A549 (cell line): Measurements from ENCODE around the gene CRB2. TPM values are rescaled to one million over a fixed set of nuclear protein-coding genes. Genes with fewer than 3 reads are reported as not detected.
A peak's percentile ranks its signal among the peaks of the same experiment; 100 is the strongest.

Source experiments
- ATAC-seq, 2 experiments: fragments of 200-7000 bp in 1 of 2; fragments of >200 bp in 1 of 2; cut with Nextera tagmentation in 1 of 2; cut with Tn5 transposase in 1 of 2; 3 replicates each; pipeline versions ENCODE4 v1.8.0 to v1.9.1; 2018 to 2020; ENCODE audit warnings: mild to moderate bottlenecking in 1 of 2, moderate library complexity in 1 of 2
- CTCF ChIA-PET: fragments of 300-600 bp; sonication (Branson Sonifier 250); formaldehyde crosslinking; extraction: SDS; loops from one replicate; lab custom pipeline; 2021; ENCODE audit warnings: antibody characterized with exemption, inconsistent platforms; lab: Yijun Ruan, JAX
- POLR2A ChIA-PET: fragments of 350-600 bp; formaldehyde crosslinking; extraction: SDS; loops from one replicate; lab custom pipeline; 2021; ENCODE audit warnings: antibody characterized with exemption, inconsistent platforms; lab: Yijun Ruan, JAX
- DNase-seq, 2 experiments: peaks; one replicate each; pipeline versions ENCODE4 v3.0.0 to v3.0.0-alpha.2; 2011 to 2016; ENCODE audit warnings: low read depth in 1 of 2, low spot score in 1 of 2
- FAIRE-seq: peaks from 2 replicates; lab custom pipeline; 2011; peaks lifted over from hg19 to GRCh38; lab: Jason Lieb, UNC
- H3K27ac ChIP-seq, 2 experiments: fragments of >200 bp; sonication (Bioruptor Twin); formaldehyde crosslinking; 3 replicates each; pipeline ENCODE4 v1.5.1; 2016 to 2017
- H3K4me1 ChIP-seq: fragments of >200 bp; sonication (Bioruptor Twin); formaldehyde crosslinking; 3 replicates; pipeline ENCODE4 v1.6.1; 2016
- H3K4me2 ChIP-seq: fragments of >200 bp; sonication (Bioruptor Twin); formaldehyde crosslinking; 3 replicates; pipeline ENCODE4 v1.6.1; 2016
- H3K4me3 ChIP-seq: fragments of >200 bp; sonication (Bioruptor Twin); formaldehyde crosslinking; 3 replicates; pipeline ENCODE4 v1.5.1; 2016
- H3K9me3 ChIP-seq: fragments of >200 bp; sonication (Bioruptor Twin); formaldehyde crosslinking; 3 replicates; pipeline ENCODE4 v1.6.1; 2016
- CBX8 ChIP-seq: fragments of 200-600 bp; sonication (generic); IDR thresholded peaks from 2 replicates; pipeline ENCODE4 v1.6.1; 2016
- CHD4 ChIP-seq: fragments of 200-600 bp; sonication (generic); IDR thresholded peaks from 2 replicates; pipeline ENCODE4 v1.6.1; 2016; ENCODE audit warnings: antibody characterized with exemption, mild to moderate bottlenecking, borderline replicate concordance
- CTCF ChIP-seq: fragments of >200 bp; sonication (Bioruptor Twin); formaldehyde crosslinking; IDR thresholded peaks from 3 replicates; pipeline ENCODE4 v1.5.1; 2016
- EHF ChIP-seq: fragments of 250-450 bp; sonication (Bioruptor Pico); IDR thresholded peaks from 2 replicates; pipeline ENCODE4 v1.5.0; 2020; ENCODE audit warnings: mild to moderate bottlenecking
- ELK1 ChIP-seq: fragments of 150-350 bp; IDR thresholded peaks from 2 replicates; pipeline ENCODE4 v1.6.1; 2014; ENCODE audit warnings: low read depth, mild to moderate bottlenecking, low read length
- ESRRA ChIP-seq: fragments of 150-350 bp; IDR thresholded peaks from 2 replicates; pipeline ENCODE4 v1.6.1; 2014; ENCODE audit warnings: mild to moderate bottlenecking, low read length, borderline replicate concordance
- FOSB ChIP-seq: fragments of 250-450 bp; sonication (Bioruptor Pico); IDR thresholded peaks from 2 replicates; pipeline ENCODE4 v1.5.0; 2020; ENCODE audit warnings: mild to moderate bottlenecking, moderate library complexity
- HES2 ChIP-seq: fragments of >200 bp; sonication (Bioruptor Twin); formaldehyde crosslinking; IDR thresholded peaks from 2 replicates; pipeline ENCODE4 v1.6.1; 2016
- HEYL ChIP-seq: fragments of 250-450 bp; sonication (Bioruptor Pico); IDR thresholded peaks from 2 replicates; pipeline ENCODE4 v1.8.0; 2021; ENCODE audit warnings: mild to moderate bottlenecking, moderate library complexity
- HOXA7 ChIP-seq: fragments of 250-450 bp; sonication (Bioruptor Pico); IDR thresholded peaks from 2 replicates; pipeline ENCODE4 v1.5.0; 2020; ENCODE audit warnings: mild to moderate bottlenecking, moderate library complexity
- HOXB13 ChIP-seq: fragments of 250-450 bp; sonication (Bioruptor Pico); IDR thresholded peaks from 2 replicates; pipeline ENCODE4 v1.5.0; 2020; ENCODE audit warnings: low read depth, mild to moderate bottlenecking, moderate library complexity
- KDM1A ChIP-seq: fragments of 200-600 bp; sonication (generic); IDR thresholded peaks from 2 replicates; pipeline ENCODE4 v1.6.1; 2016; ENCODE audit warnings: low read depth, mild to moderate bottlenecking
- MYC ChIP-seq: IDR thresholded peaks from 2 replicates; pipeline ENCODE4 v1.6.1; 2012; ENCODE audit warnings: mild to moderate bottlenecking, inconsistent platforms, low read length, improper control_type of control experiment, borderline replicate concordance
- RARB ChIP-seq: fragments of 250-450 bp; sonication (Bioruptor Pico); IDR thresholded peaks from 2 replicates; pipeline ENCODE4 v1.8.0; 2021; ENCODE audit warnings: mild to moderate bottlenecking, moderate library complexity
- ZSCAN20 ChIP-seq: fragments of 250-450 bp; sonication (Bioruptor Pico); IDR thresholded peaks from 2 replicates; pipeline ENCODE4 v1.8.0; 2022; ENCODE audit warnings: mild to moderate bottlenecking, moderate library complexity
- WGBS: methylation state at CpG from one replicate; pipeline ENCODE4 v1.1.6; 2017; ENCODE audit errors: missing lambda C conversion rate; 5-methylcytosine and 5-hydroxymethylcytosine counted together
- polyA plus RNA-seq, 4 experiments: library from polyadenylated mRNA; depleted of rRNA in 3 of 4; stranded (reverse); fragments of >200 nt; fragmentation: RNase III in 1 of 4; extraction: RNeasy Plus Mini Kit Qiagen cat#74134 plus additional on column Dnase treatment in 1 of 4; gene quantifications; 2 replicates in 3 of 4; 3 replicates in 1 of 4; pipeline ENCODE4 v1.2.3, GENCODE V29; 2011 to 2017
- small RNA-seq, 6 experiments: library from RNA; depleted of rRNA; stranded (forward); fragments of <200 nt; gene quantifications; one replicate each; pipeline ENCODE3, GENCODE V24; 2012

Gene CRB2
- polyA plus RNA-seq, 2 of the 4 experiments (the other 2 are of a cell fraction): 0.01 to 0.05 TPM

- TF ChIP-seq ELK1: no peak
- TF ChIP-seq ZSCAN20 (CRISPR knock-in tag): no peak
- no peak for TF ChIP-seq CHD4
- TF ChIP-seq ESRRA: no peak
- TF ChIP-seq RARB (CRISPR knock-in tag): no peak
- no peak for TF ChIP-seq MYC
- TF ChIP-seq KDM1A: no peak
- TF ChIP-seq HOXA7 (CRISPR knock-in tag): no peak
- no peak for TF ChIP-seq CBX8
- no peak for TF ChIP-seq FOSB
Measured at GRCh38 chr9:123425836-123426365, 69.9 kb downstream of the CRB2 start (continued).

GRCh38 chr9:123426406-123426805 is 70.4 kb downstream of the CRB2 start:
- H3K4me2 ChIP-seq: no peak overlapping the region
- ATAC-seq: peak; percentile 59 to 60; a peak in 4 of 6 replicates
- H3K4me3 ChIP-seq: no peak overlapping the region
- 62% methylated on average over 2 of the region's 2 CpGs for WGBS
- H3K27ac ChIP-seq: no peak overlapping the region
- H3K9me3 ChIP-seq: peaks cover 4% of the 10 kb centered on the region; the same call in 1 of the 3 replicates
- POLR2A ChIA-PET: no interaction called here
- no peaks in the 10 kb centered on the region for H3K4me1 ChIP-seq
- CTCF ChIA-PET: interaction anchor here (0.8 to 1.6 kb wide), 3 partner anchors 10 to 27 kb away, joined by 3 to 4 read pairs (median 3); no protein-coding TSS in a partner anchor
- no peak for TF ChIP-seq HES2
- TF ChIP-seq CTCF: no peak
- no peak for TF ChIP-seq RARB (CRISPR knock-in tag)
- no peak for TF ChIP-seq EHF (CRISPR knock-in tag)
- no peak for TF ChIP-seq HEYL
- TF ChIP-seq HOXB13 (CRISPR knock-in tag): no peak
- TF ChIP-seq, all 56 proteins: peak for 0
- FAIRE-seq: no peak
- DNase-seq: peak in 1 of 2 experiments; percentile 19

Small RNA genes lying within 50 kb of the gene (small RNA-seq; reads per million reads assigned to genes)
- 0 reads per million in 6 experiments for gene MIR601

Other genes starting within 250 kb of the CRB2 start
- gene STRBP, start 87.6 kb upstream of the CRB2 start, polyA plus RNA-seq (2011; rRNA removed): 22.9 and 34.0 TPM in 2 replicates
- 19.5 to 20.5 TPM (median 20.4 TPM) in 3 replicates for gene STRBP, start 87.6 kb upstream of the CRB2 start, polyA plus RNA-seq (2017; fragmentation: RNase III; extraction: RNeasy Plus Mini Kit Qiagen cat#74134 plus additional on column Dnase treatment)